SU-DHL-6 (cell line): ENCODE results near the gene RSF1.

ENCODE experiments used
- H2AFZ ChIP-seq: fragments of 200-600 bp; sonication (generic); 2 replicates; pipeline ENCODE4 v1.6.1; 2014; ENCODE audit warnings: low read depth, mild to moderate bottlenecking, moderate library complexity, mixed read lengths, antibody characterized with exemption, low read length; ENCODE audit not compliant: severe bottlenecking
- H3F3A ChIP-seq: fragments of 200-600 bp; shearing (Covaris generic); 2 replicates; pipeline ENCODE4 v1.6.0; 2016; ENCODE audit warnings: antibody characterized with exemption, mild to moderate bottlenecking; ENCODE audit not compliant: insufficient read depth
- H3K27ac ChIP-seq: fragments of 200-600 bp; sonication (generic); 2 replicates; pipeline ENCODE4 v1.5.1; 2016; ENCODE audit warnings: low read depth, mild to moderate bottlenecking, low read length, moderate library complexity, mixed read lengths
- H3K27me3 ChIP-seq: fragments of 200-600 bp; sonication (generic), shearing (Covaris generic); 2 replicates; pipeline ENCODE4 v1.6.0; 2014; ENCODE audit warnings: mild to moderate bottlenecking, low read length
- H3K36me3 ChIP-seq: fragments of 200-600 bp; sonication (generic); 2 replicates; pipeline ENCODE4 v1.6.1; 2014; ENCODE audit warnings: mild to moderate bottlenecking, low read length, mixed read lengths
- H3K4me2 ChIP-seq: fragments of 300-600, 200-600 bp; shearing (Covaris generic), sonication (generic); 2 replicates; pipeline ENCODE4 v1.6.0; 2014; ENCODE audit warnings: low read length, low read depth, mild to moderate bottlenecking; ENCODE audit not compliant: poor library complexity, severe bottlenecking
- H3K4me3 ChIP-seq: fragments of 200-600 bp; sonication (generic); 2 replicates; pipeline ENCODE4 v1.5.1; 2014; ENCODE audit warnings: antibody characterized with exemption, low read length, mild to moderate bottlenecking, mixed read lengths; ENCODE audit not compliant: insufficient read depth, poor library complexity, severe bottlenecking
- H3K79me2 ChIP-seq: fragments of 200-600 bp; sonication (generic); 2 replicates; pipeline ENCODE4 v1.6.1; 2014; ENCODE audit warnings: mild to moderate bottlenecking, low read length, moderate library complexity; ENCODE audit not compliant: insufficient read depth
- H3K9ac ChIP-seq: fragments of 200-600 bp; sonication (generic); 2 replicates; pipeline ENCODE4 v1.7.0; 2014; ENCODE audit warnings: mild to moderate bottlenecking, low read length
- H3K9me2 ChIP-seq: fragments of 200-600 bp; sonication (generic); replicated peaks from 2 replicates; pipeline ENCODE4 v1.6.1; 2014; ENCODE audit warnings: low read length; ENCODE audit not compliant: insufficient read depth
- H3K9me3 ChIP-seq: fragments of 200-600 bp; sonication (generic); 2 replicates; pipeline ENCODE4 v1.6.1; 2014; ENCODE audit warnings: low read length, mixed read lengths; ENCODE audit not compliant: insufficient read depth
- H4K20me1 ChIP-seq: fragments of 200-600 bp; sonication (generic); 2 replicates; pipeline ENCODE4 v1.6.1; 2014; ENCODE audit warnings: low read depth, mild to moderate bottlenecking, antibody characterized with exemption, low read length, moderate library complexity, mixed read lengths
- EZH2phosphoT487 ChIP-seq: fragments of 200-600 bp; sonication (generic), shearing (Covaris generic); conservative IDR thresholded peaks from 2 replicates; pipeline ENCODE4 v1.6.1; 2018; ENCODE audit warnings: mild to moderate bottlenecking, antibody characterized with exemption, low read length, moderate library complexity, mixed read lengths
- TF ChIP-seq, protein P1 (sequence below): fragments of 200-600 bp; sonication (generic); IDR thresholded peaks from one replicate; pipeline ENCODE4 v1.5.1; 2017; ENCODE audit warnings: antibody characterized with exemption, mild to moderate bottlenecking, low read length, moderate library complexity; ENCODE audit not compliant: insufficient read depth, poor library complexity, severe bottlenecking

Gene RSF1

DNA sequence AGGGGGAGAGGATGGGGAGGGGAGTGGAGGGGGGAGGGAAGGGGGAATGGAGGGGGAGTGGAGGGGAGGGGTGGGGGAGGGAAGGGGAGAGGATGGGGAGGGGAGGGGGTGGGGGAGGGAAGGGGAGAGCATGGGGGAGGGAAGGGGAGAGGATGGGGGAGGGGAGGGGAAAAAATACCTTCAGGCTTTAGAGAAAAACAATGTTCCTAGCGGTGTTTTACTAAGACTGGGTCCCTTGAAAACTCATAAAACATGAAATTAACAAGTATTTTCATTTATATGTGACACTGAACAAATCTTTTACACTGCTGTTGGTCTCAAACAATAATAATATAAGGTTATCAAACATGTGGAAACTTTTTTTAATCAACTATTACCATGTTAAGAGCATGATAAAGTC, 42.4 kb downstream of the RSF1 start:
- no peak for TF ChIP-seq EZH2phosphoT487
- TF ChIP-seq, protein P1, sequence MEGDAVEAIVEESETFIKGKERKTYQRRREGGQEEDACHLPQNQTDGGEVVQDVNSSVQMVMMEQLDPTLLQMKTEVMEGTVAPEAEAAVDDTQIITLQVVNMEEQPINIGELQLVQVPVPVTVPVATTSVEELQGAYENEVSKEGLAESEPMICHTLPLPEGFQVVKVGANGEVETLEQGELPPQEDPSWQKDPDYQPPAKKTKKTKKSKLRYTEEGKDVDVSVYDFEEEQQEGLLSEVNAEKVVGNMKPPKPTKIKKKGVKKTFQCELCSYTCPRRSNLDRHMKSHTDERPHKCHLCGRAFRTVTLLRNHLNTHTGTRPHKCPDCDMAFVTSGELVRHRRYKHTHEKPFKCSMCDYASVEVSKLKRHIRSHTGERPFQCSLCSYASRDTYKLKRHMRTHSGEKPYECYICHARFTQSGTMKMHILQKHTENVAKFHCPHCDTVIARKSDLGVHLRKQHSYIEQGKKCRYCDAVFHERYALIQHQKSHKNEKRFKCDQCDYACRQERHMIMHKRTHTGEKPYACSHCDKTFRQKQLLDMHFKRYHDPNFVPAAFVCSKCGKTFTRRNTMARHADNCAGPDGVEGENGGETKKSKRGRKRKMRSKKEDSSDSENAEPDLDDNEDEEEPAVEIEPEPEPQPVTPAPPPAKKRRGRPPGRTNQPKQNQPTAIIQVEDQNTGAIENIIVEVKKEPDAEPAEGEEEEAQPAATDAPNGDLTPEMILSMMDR: no peak
- Histone ChIP-seq H3K27me3 (no peaks in the 10 kb centered on the region), H4K20me1 (peaks cover 18% of the 10 kb centered on the region), H3F3A (0 out of 2 replicates have a peak, but pooled peaks cover 4% of the 10 kb centered on the region), H3K9me3 (no peaks in the 10 kb centered on the region), H3K4me3 (no peak overlapping the region), H3K9ac (no peak overlapping the region), H3K27ac (no peak overlapping the region), H3K4me2 (no peak overlapping the region), H3K79me2 (peaks cover 85% of the 10 kb centered on the region), H2AFZ (no peak overlapping the region), H3K36me3 (no peaks in the 10 kb centered on the region), H3K9me2 (no peaks in the 10 kb centered on the region)

DNA sequence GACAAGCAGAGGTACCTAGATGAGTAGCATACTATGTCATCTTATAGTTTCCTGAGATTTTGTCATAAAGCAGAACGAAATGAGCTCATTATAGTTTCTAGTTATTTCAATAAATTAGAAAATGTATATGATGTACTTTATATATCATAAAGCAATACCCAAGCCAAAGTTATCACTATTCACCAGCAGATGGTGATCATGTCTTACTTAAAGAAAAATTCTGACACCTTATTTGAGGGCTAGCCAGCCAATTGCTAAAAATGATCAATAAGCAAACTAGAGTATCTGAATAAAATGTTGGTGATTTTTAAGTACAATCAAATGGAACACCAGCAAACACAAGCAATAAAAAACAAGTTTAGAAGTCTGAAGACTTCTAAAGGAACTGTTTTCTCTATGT, 44.1 kb downstream of the RSF1 start:
- Histone ChIP-seq H3K36me3 (no peaks in the 10 kb centered on the region), H4K20me1 (peaks cover 25% of the 10 kb centered on the region)

GRCh38 chr11:77775936-77776335, 44.6 kb downstream of the RSF1 start:
- peaks cover 85% of the 10 kb centered on the region for H3K79me2 ChIP-seq
- H3K9ac ChIP-seq: no peak overlapping the region
- peaks cover 28% of the 10 kb centered on the region for H4K20me1 ChIP-seq

More for the DNA sequence above, 44.1 kb downstream of the RSF1 start:
- Histone ChIP-seq H3K4me2 (no peak overlapping the region), H3K27ac (no peak overlapping the region), H2AFZ (no peak overlapping the region), H3K79me2 (peaks cover 85% of the 10 kb centered on the region), H3K9me2 (no peaks in the 10 kb centered on the region), H3F3A (no peaks in the 10 kb centered on the region), H3K4me3 (no peak overlapping the region), H3K9me3 (no peaks in the 10 kb centered on the region), H3K9ac (no peak overlapping the region), H3K27me3 (no peaks in the 10 kb centered on the region)
- no peak for TF ChIP-seq EZH2phosphoT487
- TF ChIP-seq, protein P1: peak; percentile 20

More at GRCh38 chr11:77775936-77776335, 44.6 kb downstream of the RSF1 start:
- TF ChIP-seq, protein P1: no peak
- TF ChIP-seq EZH2phosphoT487: no peak
- Histone ChIP-seq H3K27me3 (no peaks in the 10 kb centered on the region), H3K27ac (no peak overlapping the region), H3F3A (no peaks in the 10 kb centered on the region), H2AFZ (no peak overlapping the region), H3K36me3 (no peaks in the 10 kb centered on the region), H3K4me2 (no peak overlapping the region), H3K9me2 (no peaks in the 10 kb centered on the region), H3K4me3 (no peak overlapping the region), H3K9me3 (no peaks in the 10 kb centered on the region)
